ENCODE measurements around the gene HSD17B7. TPM values are rescaled to one million over a fixed set of nuclear protein-coding genes. Genes with fewer than 3 reads are reported as not detected.

Gene HSD17B7
- total and polyA plus RNA-seq, 2 of the 8 experiments (the other 6 are each of a cell fraction or from before 2014, with no cell fraction given) = 31.0 to 37.8 TPM

DNA sequence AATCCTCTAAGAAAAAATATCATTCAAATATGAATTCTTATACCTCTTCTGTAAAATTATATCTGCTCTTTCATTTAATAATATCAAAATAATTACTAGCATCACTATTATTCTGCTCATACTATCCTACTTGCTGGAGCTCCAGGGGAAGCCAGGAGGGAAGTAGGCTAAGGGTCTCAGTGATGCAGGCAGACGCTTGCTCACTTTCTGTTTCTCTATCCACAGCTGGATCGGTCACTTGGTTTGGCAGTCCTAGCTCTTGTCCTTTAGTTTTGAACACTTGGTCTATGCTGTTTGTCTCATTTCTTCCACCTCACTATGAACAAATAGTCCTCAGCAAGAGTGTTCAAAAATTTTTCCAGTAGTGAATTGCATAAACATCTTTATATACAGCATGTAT lies 59.2 kb downstream of the HSD17B7 start:
- no peak overlapping the region for H2BK120ac ChIP-seq (replicated peaks; ENCODE audit: low read depth, low read length)
- H4K5ac ChIP-seq (ENCODE audit: insufficient read length, low read depth, low read length) = no peak overlapping the region
- no peak overlapping the region for H2AK5ac ChIP-seq (ENCODE audit: low read depth, low read length)
- no peaks in the 10 kb centered on the region; the same call in 1 of the 2 replicates for H3K23me2 ChIP-seq (ENCODE audit: low read depth, low read length)
- no peak overlapping the region for H3K4me2 ChIP-seq (ENCODE audit: insufficient read depth in 1 of 2, low read depth in 2 of 2, low read length in 2 of 2)
- no peak overlapping the region for H3K4me3 ChIP-seq (ENCODE audit: extremely low read depth in 1 of 4, insufficient read depth in 2 of 4, low read depth in 3 of 4, low read length in 4 of 4)
- H3K4me1 ChIP-seq (replicated peaks in 1 of 4; ENCODE audit: control insufficient read depth in 3 of 4, insufficient read depth in 4 of 4, low read length in 3 of 4) = no peaks in the 10 kb centered on the region
- H3K18ac ChIP-seq (ENCODE audit: extremely low read depth, low read length) = no peak overlapping the region
- no peaks in the 10 kb centered on the region for H3K9me3 ChIP-seq (ENCODE audit: insufficient read depth in 2 of 2, low read depth in 1 of 2, low read length in 1 of 2)
- no peak for TF ChIP-seq ASH2L (IDR thresholded peaks at IDR 0.05; ENCODE audit: low read length)
- no peak for TF ChIP-seq RBBP5 (IDR thresholded peaks at IDR 0.05; ENCODE audit: borderline replicate concordance, low read depth, low read length)
- TF ChIP-seq NRF1 (IDR thresholded peaks at IDR 0.05; ENCODE audit: low read depth, low read length) = no peak
- TF ChIP-seq SP4 (IDR thresholded peaks at IDR 0.05; ENCODE audit: low read length) = no peak
- no peak for TF ChIP-seq CBX8 (IDR thresholded peaks at IDR 0.05; ENCODE audit: borderline replicate concordance, low read depth, low read length)
- no peak for TF ChIP-seq RFX5 (IDR thresholded peaks at IDR 0.05; ENCODE audit: borderline replicate concordance, low read depth, low read length)
- no peak for TF ChIP-seq SIX5 (IDR thresholded peaks at IDR 0.05; ENCODE audit: low read depth, low read length)
- TF ChIP-seq KDM4A (IDR thresholded peaks at IDR 0.05; ENCODE audit: low read depth, low read length, severe bottlenecking) = no peak
- TF ChIP-seq PHF8 (conservative IDR thresholded peaks at IDR 0.05; ENCODE audit: low read depth, low read length) = no peak
- no peak overlapping the region for H4K91ac ChIP-seq (replicated peaks; ENCODE audit: insufficient read length, low read length)
- no peaks in the 10 kb centered on the region for H3K79me1 ChIP-seq (ENCODE audit: low read depth, low read length)
- no peak overlapping the region for H2BK15ac ChIP-seq (ENCODE audit: low read length)
- H3K27me3 ChIP-seq (replicated peaks in 1 of 4; ENCODE audit: control insufficient read depth in 3 of 4, extremely low read depth in 1 of 4, insufficient read depth in 3 of 4, low read length in 3 of 4) = no peaks in the 10 kb centered on the region
- H2AFZ ChIP-seq (ENCODE audit: low read length) = no peak overlapping the region
- DNase-seq (ENCODE audit: low read depth in 1 of 2, low spot score in 2 of 2) = no peak
- H3K27ac ChIP-seq (ENCODE audit: low read depth, low read length) = no peak overlapping the region
- H3K9ac ChIP-seq (replicated peaks in 1 of 4; ENCODE audit: extremely low read depth in 1 of 4, low read depth in 3 of 4, low read length in 3 of 4) = no peak overlapping the region
- no peaks in the 10 kb centered on the region for H3K79me2 ChIP-seq (ENCODE audit: control insufficient read depth in 1 of 2, insufficient read depth in 2 of 2, low read length in 2 of 2)
- no peak overlapping the region for H3K4ac ChIP-seq (replicated peaks; ENCODE audit: insufficient read length, low read depth, low read length)
- no peaks in the 10 kb centered on the region for H4K20me1 ChIP-seq (replicated peaks in 1 of 2; ENCODE audit: control insufficient read depth in 1 of 2, insufficient read depth in 2 of 2, low read length in 2 of 2)
- no peak overlapping the region for H2BK20ac ChIP-seq (ENCODE audit: low read length)
- no peak overlapping the region for H3K14ac ChIP-seq (ENCODE audit: insufficient read length)
- 87% methylated on average over 2 of the region's 2 CpGs; no CpG with 5 or more reads in 1 of the 2 experiments for WGBS, 2 experiments (ENCODE audit: extremely low coverage in 1 of 2, insufficient coverage in 1 of 2, insufficient read length in 1 of 2, insufficient replicate concordance in 2 of 2, low coverage in 1 of 2, low lambda C conversion rate in 2 of 2, missing lambda C conversion rate in 1 of 2)
- ChIA-PET POLR2A (ENCODE audit: partially characterized antibody) (no interaction called here), CTCF (ENCODE audit: partially characterized antibody) (interaction anchor here (0.7 to 3.2 kb wide), 11 partner anchors 8 to 467 kb away, joined by 3 to 26 read pairs (median 6); partner anchors contain the start of genes CCDC190 and RGS4)
- no peaks in the 10 kb centered on the region for H3K36me3 ChIP-seq (ENCODE audit: control insufficient read depth in 2 of 4, insufficient read depth in 4 of 4, low read length in 3 of 4)
- H3K23ac ChIP-seq (ENCODE audit: insufficient read length) = no peak overlapping the region
- H3K56ac ChIP-seq (replicated peaks; ENCODE audit: insufficient read length, low read depth, low read length) = no peak overlapping the region
- no peak overlapping the region for H4K8ac ChIP-seq (ENCODE audit: extremely low read depth, insufficient read depth, low read length)
- H2BK5ac ChIP-seq (ENCODE audit: low read depth, low read length) = no peak overlapping the region
- FAIRE-seq = no peak
- H2BK12ac ChIP-seq (ENCODE audit: low read depth, low read length) = no peak overlapping the region
